NCI-H2196 (cell line): ENCODE results near the gene RPS6KA2.
"Not testable (repeated sequence)": the region's sequence is repeated elsewhere in the genome, so short reads cannot be mapped to it uniquely, and the experiment has no call there.

ENCODE experiments used
- DNase-seq: peaks from one replicate; lab custom pipeline; 2025; ENCODE audit not compliant: unreplicated experiment; lab: John Stamatoyannopoulos, UW

Gene RPS6KA2

DNA sequence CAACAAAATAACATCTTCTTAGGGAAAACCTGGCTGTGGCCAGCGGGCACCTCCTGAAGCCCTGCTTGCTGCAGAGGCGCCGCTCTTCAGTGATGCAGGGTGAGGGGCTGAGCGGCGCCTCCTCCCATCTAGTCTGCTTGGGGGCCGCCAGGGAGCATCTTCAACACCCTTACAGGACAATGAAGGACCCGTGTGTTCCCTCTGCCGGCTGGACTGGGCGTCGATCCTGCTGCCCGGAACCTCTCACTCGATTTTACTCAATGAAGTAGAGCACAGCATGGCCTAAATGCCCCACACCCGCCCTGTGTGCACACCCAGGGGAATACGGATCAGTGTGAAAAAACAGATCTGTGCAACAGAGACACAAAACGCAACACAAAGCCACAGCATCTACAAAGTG, 215.8 kb downstream of the RPS6KA2 start:
- no peak for DNase-seq

DNA sequence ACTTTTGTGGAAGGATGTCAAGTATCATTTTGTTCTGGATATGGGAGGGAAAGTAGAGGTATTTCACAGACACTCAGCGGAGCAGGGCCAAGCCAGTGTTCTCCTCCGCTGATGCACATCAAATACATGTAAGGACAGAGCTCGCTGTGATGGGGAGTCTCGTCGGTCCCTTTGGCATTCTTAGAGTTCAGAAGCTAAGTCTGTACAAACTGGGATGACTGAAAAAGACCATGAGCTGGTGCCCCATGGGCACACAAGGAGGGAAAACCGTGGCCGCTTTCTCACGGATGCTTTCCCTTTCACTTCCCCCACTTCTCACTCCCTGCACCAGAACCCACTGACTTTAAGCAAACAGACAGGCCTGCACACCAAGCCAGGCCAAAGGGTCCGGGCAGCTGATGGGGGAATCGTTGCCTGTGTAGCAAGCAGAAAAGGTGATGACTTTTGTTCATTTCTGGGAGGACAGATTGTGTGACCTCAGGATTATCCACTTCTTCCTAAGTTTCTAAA, 216.6 kb downstream of the RPS6KA2 start:
- no peak for DNase-seq

DNA sequence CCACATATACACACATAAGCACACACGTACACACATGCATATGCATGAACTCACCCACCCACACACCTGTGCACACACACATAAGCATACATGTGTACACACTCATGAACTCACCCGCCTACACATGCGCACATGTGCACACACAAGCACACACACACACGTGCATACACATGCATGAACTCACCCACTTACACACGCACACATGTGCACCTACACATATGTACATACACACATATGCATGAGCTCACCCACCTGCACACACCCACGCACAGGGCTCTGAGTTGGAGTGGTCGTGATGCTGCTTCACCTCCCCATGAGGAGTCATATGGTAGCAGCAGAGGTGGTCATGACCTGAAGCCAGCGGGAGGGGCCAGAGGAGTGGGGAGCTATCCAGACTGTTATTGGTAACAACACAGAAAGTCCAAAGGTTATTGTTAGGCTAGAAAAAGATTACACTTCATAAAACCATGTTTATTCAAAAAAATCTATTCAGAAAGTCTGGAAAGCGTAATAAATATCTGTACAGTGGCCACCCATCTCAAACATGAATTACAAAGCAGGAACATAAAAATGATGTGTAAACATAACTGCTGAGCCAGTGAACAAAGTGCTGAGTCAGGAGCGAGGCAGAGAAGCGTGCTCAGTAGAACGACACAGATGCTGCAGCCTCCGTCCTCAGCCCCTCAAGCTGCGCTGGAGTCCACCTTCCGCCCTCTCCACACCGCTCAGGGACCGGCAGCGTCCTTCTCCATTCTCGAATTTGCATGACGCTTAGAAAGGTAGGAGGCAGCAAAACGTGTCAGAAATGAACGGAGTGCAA, 217.9 kb downstream of the RPS6KA2 start:
- DNase-seq: no peak

DNA sequence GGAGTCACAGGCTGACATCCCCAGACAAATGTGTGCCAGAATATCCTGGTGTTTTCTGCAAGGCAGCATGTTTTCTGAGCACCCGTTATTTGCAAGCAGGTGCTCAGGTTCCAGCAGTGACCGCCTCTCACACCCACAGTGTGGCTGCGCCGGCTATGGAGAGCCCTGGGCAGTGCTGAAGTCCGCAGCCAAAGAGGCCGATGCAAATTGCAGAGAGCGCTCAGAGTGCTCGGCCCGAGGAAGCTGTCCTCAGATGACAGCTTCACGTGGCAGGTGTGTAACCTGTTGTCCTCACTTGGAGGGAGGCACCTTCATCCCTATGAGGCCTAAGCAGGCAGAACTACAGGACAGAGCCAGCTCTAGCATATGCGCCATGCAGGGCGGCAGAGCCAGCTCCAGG, 220.9 kb downstream of the RPS6KA2 start:
- DNase-seq: no peak

DNA sequence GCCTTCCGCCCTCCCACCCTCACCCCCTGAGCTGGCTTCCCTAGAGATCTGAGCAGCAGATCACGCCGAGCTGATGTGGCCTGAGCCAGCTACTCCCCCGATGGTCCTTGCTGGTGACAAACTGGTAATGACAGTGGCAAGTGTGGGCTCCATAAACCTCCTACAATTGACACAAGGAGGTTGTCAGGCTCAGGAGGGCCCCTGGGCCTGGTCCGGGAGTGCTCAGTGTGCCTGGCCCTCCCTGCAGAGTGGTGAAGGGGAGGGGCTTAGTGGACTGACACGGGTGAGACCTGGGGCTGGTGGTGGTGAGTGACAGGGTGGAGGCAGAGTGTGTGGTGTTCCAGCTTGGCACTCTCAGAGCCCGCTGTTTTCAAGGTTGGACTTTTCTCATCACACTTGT, 221.7 kb downstream of the RPS6KA2 start:
- no peak for DNase-seq

DNA sequence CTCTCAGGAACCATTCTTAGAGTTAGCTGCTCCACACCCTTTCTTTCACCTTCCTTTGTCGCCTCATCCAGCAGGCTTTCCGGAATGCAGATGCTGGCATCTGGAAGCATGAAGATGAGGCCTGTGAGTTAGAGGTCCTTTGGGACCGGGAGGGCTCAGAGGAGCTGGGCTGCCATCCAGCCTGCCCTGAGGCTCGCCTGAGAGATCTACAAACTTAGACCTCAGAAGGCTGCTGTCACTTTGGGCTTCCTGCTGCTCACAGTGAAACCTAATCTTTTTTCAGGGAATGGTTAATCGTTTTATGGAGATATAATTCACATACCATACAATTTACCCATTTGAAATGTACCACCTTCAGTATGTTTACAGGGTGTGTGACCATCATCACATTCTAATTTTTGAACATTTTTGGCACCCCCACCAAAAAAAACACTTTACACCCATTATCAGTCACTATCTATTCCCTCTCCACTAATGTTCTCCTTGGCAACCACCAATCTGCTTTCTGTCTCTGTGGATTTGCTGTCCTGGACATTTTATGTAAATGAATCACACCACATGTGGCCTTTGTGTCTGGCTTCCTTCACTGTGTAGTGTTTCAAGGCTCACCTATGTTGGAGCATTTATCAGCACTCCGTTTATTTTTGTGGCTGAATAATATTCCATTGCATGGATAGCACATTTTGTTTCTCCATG, 224.3 kb downstream of the RPS6KA2 start:
- peak; percentile 6 for DNase-seq

DNA sequence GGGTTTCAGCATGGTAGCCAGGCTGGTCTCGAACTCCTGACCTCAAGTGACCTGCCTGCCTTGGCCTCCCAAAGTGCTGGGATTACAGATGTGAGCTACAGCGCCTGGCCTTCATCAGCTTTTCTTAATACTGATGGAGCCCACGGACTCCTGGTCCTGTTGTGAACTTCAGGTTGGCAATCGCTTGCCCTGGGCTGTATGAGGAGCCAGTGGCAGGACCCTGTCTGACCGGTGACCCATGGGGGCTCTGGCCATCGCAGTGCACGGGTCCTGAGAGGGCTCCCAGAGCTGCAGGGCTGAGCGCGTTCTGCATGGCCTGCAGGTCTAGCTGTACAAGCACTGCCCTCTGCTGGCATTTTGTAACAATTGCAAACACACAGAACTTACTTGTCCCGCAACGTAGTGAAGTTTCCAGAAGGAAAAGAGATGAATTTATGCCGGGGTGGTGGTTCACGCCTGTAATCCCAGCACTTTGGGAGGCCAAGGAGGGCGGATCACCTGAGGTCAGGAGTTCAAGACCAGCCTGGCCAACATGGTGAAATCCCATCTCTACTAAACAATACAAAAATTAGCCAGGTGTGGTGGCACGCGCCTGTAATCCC, 226.3 kb downstream of the RPS6KA2 start:
- DNase-seq: peak; percentile 16

DNA sequence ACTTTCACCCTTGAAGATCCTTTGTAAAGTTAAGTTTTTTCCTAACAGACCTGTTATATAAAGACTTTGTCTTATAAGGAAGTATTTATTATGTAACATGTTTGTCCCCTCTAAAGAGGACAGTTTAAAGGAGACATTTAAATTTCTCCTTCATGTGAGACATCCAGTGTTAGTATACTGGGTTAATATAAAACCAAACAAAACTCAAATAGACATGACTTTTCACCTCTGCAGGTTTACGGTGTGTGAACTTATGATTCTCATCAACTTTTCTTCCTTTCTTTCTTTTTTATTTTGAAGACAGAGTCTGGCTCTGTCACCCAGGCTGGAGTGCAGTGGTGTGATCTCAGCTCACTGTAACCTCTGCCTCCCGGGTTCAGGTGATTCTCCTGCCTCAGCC, 226.9 kb downstream of the RPS6KA2 start:
- DNase-seq: no peak

DNA sequence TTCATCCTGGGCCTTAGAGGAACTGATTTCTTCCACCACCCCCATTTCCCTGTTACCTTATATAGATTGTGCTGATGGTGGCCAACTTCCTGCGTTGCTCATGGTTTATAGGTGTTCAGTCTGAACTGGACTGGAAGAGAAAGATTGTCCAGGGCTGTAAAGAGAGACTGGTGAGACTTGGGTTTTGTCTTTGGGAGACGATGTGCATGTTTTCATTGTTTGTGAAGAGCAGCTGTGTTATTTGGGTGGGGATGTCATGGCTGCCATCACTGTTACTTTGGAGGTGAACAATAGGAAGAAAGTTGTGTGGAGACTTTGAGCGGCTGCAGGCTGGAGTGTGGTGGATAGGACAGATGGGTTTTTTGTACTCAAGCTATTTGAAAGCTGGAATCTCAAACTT, 228.7 kb downstream of the RPS6KA2 start:
- no peak for DNase-seq

DNA sequence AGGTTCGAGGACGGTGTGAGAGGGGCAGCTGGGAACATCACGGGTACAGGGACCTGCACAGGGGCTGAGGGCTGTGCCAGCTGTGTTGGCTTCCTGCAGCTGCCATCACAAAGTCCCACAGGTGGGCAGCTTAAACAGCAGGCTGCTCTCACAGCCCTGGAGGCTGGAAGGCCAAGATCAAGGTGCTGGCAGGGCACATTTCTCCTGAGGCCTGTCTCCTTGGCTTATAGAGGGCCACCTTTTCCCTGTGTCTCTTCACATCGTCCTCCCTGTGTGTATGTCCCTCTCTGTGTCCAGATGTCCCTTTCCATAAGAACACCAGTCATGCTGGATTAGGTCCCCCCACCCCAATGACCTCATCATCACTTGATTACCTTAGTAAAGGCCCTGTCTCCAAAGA, 229.2 kb downstream of the RPS6KA2 start:
- no peak for DNase-seq

DNA sequence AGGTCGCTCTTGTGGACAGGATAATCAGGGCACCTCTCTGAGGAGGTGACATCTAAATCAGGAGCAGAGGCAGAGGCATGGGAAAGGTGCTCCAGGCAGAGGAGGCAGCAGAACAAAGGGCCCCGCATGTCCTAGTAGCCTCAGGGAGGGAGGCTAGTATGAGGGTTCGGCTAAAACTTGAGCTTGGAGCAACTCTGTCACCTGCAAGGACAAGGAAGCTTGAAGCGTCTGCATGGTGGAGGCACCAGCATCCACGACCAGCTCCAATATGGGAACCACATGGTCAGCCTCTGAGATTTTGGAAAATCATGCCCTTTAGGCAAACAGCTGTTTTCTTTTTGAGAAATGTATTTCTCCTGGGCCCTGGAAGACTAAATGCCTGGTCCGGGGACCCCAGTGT, 231.3 kb downstream of the RPS6KA2 start:
- DNase-seq: no peak

DNA sequence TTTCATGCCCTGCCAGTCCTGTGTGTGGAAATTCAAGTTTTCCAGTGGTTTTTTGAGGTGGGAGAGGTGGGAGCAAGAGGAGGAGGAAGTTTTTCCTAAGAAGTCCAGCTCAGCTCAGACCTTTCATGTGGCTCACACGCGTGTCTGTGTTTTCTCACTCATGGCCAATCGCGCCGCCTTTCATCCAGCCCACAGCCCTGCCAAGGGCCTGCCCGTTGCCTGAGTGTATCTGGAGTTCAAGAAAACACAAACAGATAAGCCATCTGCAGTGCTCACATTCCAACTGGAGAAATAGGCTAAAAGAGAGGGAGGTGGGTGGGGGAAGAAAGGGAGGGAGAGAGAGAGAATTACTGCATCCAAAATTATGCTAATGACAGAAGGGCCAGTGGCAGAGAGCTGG, 231.7 kb downstream of the RPS6KA2 start:
- DNase-seq: no peak

DNA sequence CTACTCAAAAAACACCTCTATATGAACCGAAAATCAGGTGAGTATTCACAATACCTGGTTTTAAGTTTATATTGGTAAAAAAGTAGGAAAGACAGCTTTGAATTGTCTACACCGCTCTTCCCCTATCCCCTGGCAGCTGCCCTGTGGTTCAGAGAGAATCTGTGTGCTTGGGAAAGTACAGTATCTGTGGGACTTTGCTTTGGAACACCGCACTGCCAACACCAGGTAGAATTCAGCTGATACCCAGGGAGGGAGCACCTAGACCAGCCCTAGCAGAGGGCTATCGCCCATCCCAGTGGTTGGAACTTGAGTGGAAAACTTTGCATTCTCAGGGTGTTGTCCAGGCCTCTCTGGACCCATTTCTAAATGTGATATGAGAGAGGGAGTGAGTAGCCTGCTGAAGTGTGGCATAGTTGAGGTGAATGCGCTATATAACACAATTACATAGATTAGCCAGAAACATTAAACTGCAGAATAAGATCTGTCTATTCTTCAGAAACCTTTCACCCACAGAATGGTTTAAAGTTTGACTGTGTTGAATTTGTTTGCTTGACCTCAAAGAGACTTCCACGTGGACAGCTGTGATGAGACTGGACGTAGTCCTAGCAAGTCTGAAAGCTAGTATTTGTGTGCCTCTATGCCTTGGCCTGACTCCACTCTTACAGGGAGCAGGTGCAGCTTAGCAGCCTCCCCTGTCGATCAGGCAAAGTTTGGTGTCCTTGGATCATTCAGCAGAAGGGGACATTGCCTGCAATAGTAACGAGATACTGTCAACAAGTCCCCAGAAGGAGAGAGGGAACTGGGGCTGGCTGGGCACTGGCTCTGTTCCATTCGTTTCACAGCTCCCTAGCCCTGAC, 232.8 kb downstream of the RPS6KA2 start:
- DNase-seq: no peak

DNA sequence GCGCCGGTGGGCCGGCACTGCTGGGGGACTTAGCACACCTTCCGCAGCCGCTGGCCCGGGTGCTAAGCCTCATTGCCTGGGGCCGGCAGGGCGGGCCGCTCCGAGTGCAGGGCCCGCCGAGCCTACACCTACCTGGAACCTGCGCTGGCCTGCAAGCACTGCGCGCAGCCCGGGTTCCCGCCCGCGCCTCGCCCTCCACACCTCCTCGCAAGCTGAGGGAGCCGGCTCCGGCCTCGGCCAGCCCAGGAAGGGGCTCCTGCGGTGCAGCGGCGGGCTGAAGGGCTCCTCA, 233.6 kb downstream of the RPS6KA2 start:
- no peak for DNase-seq

DNA sequence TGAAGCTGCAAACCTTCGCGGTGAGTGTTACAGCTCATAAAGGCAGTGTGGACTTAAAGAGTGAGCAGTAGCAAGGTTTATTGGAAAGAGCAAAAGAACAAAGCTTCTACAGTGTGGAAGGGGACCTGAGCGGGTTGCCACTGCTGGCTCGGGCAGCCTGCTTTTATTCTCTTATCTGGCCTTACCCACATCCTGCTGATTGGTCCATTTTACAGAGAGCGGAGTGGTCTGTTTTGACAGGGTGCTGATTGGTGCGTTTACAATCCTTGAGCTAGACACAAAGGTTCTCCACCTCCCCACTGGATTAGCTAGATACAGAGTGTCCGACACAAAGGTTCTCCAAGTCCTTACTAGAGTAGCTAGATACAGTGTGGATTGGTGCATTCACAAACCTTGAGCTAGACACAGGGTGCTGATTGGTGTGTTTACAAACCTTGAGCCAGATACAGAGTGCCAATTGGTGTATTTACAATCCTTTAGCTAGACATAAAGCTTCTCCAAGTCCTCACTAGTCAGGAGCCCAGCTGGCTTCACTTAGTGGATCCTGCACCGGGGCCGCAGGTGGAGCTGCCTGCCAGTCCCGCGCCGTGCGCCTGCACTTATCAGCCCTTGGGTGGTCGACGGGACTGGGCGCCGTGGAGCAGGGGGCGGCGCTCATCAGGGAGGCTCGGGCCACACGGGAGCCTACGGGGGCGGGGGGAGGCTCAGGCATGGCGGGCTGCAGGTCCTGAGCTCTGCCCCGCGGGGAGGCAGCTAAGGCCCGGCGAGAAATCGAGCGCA, 234.1 kb downstream of the RPS6KA2 start:
- not testable (repeated sequence) for DNase-seq

DNA sequence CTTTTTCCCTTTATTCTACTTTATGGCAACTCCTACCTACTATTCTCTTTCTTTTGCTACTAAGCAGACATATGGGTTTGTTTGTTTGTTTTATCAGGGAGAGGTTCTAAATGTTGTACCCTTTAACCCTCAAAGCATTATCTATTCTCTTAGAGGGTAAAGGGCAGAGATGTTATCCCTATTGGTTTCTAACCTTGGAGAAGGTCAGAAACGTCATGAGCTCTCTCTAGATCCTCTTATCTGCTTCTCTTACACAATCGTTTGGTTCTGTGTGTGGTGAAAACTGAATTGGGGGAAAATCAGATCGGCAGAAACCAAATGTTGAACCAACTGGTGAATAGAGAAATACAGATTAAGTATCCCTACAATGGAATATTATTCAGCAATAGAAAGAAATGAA, 237.9 kb downstream of the RPS6KA2 start:
- no peak for DNase-seq

DNA sequence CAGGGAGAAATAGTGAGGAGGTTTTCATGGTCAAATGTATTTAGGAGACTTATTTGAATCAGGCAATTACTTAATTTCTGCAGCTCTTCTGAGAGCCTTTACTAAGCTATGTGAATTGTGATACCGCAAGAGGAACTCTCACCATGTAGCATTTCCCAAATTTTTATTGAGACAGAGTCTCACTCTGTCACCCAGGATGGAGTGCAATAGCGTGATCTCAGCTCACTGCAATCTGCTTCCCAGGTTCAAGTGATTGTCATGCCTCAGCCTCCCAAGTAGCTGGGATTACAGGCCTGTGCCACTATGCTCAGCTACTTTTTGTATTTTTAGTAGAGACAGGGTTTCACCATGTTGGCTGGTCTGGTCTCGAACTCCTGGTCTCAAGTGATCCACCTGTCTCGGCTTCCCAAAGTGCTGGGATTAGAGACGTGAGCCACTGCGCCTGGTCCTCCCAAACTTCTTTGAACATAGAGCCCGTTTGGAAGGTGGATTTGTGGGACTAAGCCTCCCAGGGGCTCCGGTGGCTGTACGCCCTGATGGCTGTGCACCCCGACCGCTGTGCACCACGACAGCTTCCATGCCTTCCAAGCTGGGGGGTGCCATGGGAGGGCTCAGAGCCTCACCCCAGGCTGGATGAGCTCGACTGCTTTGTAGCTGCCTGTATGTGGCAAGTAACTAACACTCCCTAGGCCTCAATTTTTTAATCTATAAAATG, 238.6 kb downstream of the RPS6KA2 start:
- DNase-seq: no peak

DNA sequence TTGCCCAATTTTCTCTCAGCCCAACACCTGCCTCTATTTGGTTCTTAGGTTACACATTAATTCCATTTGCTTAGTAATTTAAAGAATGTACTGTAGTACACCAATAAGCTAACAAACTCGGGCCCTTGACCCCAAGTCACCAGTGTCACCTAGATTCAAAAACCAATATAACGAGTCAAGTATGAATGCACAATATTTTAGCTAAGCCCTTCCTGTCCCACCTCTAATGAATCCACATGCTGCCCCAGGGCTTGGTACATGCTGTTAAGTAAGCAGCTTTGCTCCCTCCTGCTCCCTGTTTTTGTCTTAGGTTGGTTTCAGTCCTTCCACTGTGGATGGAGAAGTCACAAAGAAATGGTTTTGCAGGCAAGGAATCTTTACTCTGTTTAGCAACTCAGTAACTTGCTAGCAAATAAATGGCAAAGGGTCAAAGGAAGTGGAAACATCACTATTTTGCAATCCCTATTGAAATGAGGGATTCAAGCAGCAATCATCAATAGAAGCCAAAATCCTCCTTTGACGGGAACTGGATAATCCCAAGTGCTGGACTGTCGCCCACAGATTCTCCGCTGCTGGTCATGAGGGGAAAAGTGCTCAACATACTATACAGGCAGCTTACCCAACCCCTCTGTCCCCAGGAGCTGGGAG, 239.3 kb downstream of the RPS6KA2 start:
- DNase-seq: no peak

DNA sequence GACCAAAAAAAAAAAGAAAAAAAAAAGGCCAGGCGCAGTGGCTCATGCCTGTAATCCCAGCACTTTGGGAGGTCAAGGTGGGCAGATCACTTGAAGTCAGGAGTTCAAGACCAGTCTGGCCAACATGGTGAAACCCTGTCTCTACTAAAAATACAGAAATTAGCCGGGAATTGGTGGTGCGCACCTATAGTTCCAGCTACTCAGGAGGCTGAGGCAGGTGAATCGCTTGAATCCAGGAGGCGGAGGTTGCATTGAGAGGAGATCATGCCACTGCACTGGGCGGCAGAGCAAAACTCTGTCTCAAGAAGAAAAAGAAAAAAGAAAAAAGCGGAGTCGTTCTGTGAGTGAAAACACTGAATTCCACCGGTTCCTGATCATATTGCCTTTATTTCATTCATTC, 240.0 kb downstream of the RPS6KA2 start:
- DNase-seq: not testable (repeated sequence)
